Mesothelial cell of epicardium (in vitro differentiated cells): Measurements from ENCODE around the gene PAX6. TPM values are rescaled to one million over a fixed set of nuclear protein-coding genes. Genes with fewer than 3 reads are reported as not detected.

ENCODE experiments used
- DNase-seq, 2 experiments: peaks; one replicate each; pipeline ENCODE4 v3.0.0; 2021; ENCODE audit warnings: low spot score in 2 of 2; ENCODE audit not compliant: unreplicated experiment in 2 of 2
- H3K27ac Mint-ChIP-seq: 2 replicates; pipeline ENCODE4 v1.8.0; 2021; ENCODE audit warnings: mixed read lengths
- H3K27me3 Mint-ChIP-seq: 2 replicates; pipeline ENCODE4 v1.8.0; 2021; ENCODE audit warnings: low read depth, mixed read lengths
- H3K36me3 Mint-ChIP-seq: 2 replicates; pipeline ENCODE4 v1.8.0; 2021; ENCODE audit warnings: mixed read lengths
- H3K4me1 Mint-ChIP-seq: 2 replicates; pipeline ENCODE4 v1.8.0; 2021; ENCODE audit warnings: mixed read lengths
- H3K4me3 Mint-ChIP-seq: 2 replicates; pipeline ENCODE4 v1.8.0; 2021; ENCODE audit warnings: mild to moderate bottlenecking, moderate library complexity, mixed read lengths
- H3K9me3 Mint-ChIP-seq: 2 replicates; pipeline ENCODE4 v1.8.0; 2021; ENCODE audit warnings: mixed read lengths
- total RNA-seq: library from RNA; stranded (reverse); gene quantifications from 3 replicates; pipeline ENCODE4 v1.2.1, GENCODE V29; 2021
- TF ChIP-seq, protein P1 (sequence below): fragments of 200-600 bp; sonication (generic); IDR thresholded peaks from one replicate; pipeline ENCODE4 v1.5.0; 2021; ENCODE audit warnings: antibody characterized with exemption; ENCODE audit not compliant: unreplicated experiment

PAX6 gene
- total RNA-seq, 1 donor from 2014 or later = not detected

- TF ChIP-seq, protein P1, sequence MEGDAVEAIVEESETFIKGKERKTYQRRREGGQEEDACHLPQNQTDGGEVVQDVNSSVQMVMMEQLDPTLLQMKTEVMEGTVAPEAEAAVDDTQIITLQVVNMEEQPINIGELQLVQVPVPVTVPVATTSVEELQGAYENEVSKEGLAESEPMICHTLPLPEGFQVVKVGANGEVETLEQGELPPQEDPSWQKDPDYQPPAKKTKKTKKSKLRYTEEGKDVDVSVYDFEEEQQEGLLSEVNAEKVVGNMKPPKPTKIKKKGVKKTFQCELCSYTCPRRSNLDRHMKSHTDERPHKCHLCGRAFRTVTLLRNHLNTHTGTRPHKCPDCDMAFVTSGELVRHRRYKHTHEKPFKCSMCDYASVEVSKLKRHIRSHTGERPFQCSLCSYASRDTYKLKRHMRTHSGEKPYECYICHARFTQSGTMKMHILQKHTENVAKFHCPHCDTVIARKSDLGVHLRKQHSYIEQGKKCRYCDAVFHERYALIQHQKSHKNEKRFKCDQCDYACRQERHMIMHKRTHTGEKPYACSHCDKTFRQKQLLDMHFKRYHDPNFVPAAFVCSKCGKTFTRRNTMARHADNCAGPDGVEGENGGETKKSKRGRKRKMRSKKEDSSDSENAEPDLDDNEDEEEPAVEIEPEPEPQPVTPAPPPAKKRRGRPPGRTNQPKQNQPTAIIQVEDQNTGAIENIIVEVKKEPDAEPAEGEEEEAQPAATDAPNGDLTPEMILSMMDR = no peak
- H3K4me1 Mint-ChIP-seq = peaks cover 24% of the 10 kb centered on the region
- H3K27ac Mint-ChIP-seq = no peak overlapping the region
- H3K36me3 Mint-ChIP-seq = no peaks in the 10 kb centered on the region
- peak in 1 of 2 experiments; percentile 59 for DNase-seq
- no peaks in the 10 kb centered on the region for H3K9me3 Mint-ChIP-seq
- H3K27me3 Mint-ChIP-seq = peaks cover 97% of the 10 kb centered on the region
- peak overlapping the region; percentile 36 for H3K4me3 Mint-ChIP-seq
These were observed 12.3 kb downstream of the PAX6 start for GRCh38 chr11:31798554-31799434.

DNA sequence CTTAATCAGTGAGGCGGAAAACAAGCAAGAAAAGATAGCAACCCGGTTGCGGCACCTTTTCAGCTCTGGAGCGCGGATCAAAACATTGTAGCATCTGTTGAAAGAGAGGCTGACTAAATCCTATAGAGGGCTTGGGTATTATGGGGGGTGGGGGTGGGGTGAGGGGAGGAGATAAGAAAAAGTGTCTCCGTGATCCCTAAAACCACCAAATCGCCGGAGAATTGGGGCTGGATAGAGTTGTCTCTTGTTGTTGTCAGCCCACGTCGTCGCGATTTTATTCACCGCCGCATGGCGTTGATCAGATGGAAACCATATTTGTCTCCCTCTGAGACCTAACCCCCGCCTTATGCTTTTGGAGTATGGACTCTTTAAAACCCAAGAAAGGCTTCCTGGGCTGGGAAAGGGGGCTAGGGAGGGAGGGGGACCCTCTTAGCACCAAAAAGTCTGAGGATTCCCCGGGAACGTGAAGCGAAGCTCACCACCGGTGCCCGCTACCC, 13.0 kb downstream of the PAX6 start:
- TF ChIP-seq, protein P1 = no peak
- Mint-ChIP-seq H3K27ac (no peak overlapping the region), H3K36me3 (no peaks in the 10 kb centered on the region), H3K4me1 (peaks cover 24% of the 10 kb centered on the region), H3K4me3 (peak overlapping the region; percentile 24), H3K27me3 (peaks cover 91% of the 10 kb centered on the region), H3K9me3 (no peaks in the 10 kb centered on the region)
- no peak for DNase-seq

DNA sequence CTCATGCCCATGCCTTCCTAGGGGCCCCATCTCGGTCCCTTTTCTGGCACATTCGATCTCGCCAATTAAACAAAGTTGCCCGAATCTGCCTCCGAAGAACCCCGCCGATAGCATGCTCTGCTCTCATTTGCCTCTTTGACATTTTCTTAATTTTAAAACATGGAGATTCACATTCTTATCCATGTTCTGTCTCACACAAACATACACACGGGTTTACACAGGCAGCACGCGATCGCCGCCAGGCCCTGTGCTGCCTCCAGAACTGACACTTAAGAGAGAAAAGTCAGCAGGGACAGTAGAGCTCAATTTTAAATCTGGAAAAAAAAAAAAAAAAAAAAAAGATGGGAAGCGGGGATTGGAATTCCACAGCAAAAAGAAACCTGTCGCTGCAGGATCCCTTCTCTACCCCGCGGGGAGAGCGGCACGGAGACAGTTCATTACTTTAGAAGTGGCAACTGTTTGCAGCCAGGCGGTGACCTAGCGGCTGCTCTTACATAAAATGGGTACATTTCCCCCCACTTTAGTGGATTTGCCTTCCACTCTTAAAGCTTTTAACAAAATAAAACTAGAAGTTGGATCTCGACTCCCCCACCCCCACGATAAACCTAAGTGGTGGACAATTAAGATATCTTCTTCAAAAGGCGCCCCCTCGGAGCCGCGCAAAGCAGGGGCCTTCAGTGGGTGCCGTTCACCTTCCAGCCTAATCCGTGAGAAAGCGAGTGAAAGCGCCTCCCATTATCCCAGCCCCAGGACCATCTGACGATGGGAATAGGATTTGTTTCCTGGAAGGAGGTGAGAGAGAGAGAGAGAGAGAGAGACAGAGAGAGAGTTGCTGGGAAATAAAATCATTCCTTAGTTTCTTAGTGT, 13.7 kb downstream of the PAX6 start:
- TF ChIP-seq, protein P1 = no peak
- H3K36me3 Mint-ChIP-seq = no peaks in the 10 kb centered on the region
- H3K27me3 Mint-ChIP-seq = peaks cover 84% of the 10 kb centered on the region
- no peaks in the 10 kb centered on the region for H3K9me3 Mint-ChIP-seq
- no peak for DNase-seq
- H3K27ac Mint-ChIP-seq = peak overlapping the region; percentile 34
- peaks cover 30% of the 10 kb centered on the region for H3K4me1 Mint-ChIP-seq
- H3K4me3 Mint-ChIP-seq = peak overlapping the region; percentile 24

DNA sequence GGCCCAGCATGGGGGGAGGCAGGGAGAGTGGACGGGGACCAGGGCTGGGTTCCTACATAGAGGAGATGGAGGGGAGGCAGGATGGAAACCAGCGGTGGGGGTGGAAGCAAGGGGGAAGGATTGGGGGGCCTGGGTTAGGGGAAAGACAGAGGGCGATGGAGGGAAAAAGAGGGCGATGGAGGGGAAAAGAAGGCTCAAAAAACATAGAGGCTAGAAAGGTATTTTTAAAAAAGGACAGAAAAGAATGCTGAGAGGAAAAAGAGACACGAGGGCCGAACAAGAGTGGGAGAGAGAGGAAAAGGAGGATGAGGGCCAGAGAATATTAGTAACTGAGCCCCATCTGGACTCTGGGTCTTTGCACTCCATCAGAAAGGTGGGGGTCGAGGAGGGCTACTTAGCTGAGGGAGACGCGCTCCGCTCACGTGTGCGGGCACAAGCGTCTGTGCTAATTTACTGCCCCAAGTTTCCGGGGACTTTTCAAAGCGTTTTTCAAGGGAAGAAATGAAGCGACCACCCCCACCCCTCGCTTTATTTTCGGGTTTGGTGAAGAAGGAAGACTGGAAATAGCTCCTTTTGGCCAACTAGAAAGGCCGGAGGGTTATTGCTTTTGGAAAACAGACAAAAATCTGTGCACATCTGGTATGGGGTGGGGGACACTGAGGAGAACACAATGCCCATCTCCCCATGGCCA, 14.5 kb downstream of the PAX6 start:
- Mint-ChIP-seq H3K27me3 (peaks cover 76% of the 10 kb centered on the region), H3K4me3 (no peak overlapping the region), H3K4me1 (peaks cover 37% of the 10 kb centered on the region), H3K9me3 (no peaks in the 10 kb centered on the region), H3K27ac (no peak overlapping the region), H3K36me3 (no peaks in the 10 kb centered on the region)
- TF ChIP-seq, protein P1 = no peak
- no peak for DNase-seq
